Choroid plexus epithelial cell (primary cell): ENCODE measurements around the gene RPP14.

Experiments used
- DNase-seq: peaks from one replicate; pipeline ENCODE4 v3.0.0-alpha.2; 2010; ENCODE audit warnings: low read depth
- H3K4me3 ChIP-seq: 2 replicates; pipeline ENCODE4 v1.5.1; 2011; ENCODE audit warnings: low read depth, mild to moderate bottlenecking, control low read depth, low read length, moderate library complexity
- TF ChIP-seq, protein P1 (sequence below): conservative IDR thresholded peaks from 2 replicates; pipeline ENCODE4 v1.5.1; 2011; ENCODE audit warnings: low read depth, mild to moderate bottlenecking, control low read depth, inconsistent platforms, low read length, moderate library complexity

The RPP14 gene

DNA sequence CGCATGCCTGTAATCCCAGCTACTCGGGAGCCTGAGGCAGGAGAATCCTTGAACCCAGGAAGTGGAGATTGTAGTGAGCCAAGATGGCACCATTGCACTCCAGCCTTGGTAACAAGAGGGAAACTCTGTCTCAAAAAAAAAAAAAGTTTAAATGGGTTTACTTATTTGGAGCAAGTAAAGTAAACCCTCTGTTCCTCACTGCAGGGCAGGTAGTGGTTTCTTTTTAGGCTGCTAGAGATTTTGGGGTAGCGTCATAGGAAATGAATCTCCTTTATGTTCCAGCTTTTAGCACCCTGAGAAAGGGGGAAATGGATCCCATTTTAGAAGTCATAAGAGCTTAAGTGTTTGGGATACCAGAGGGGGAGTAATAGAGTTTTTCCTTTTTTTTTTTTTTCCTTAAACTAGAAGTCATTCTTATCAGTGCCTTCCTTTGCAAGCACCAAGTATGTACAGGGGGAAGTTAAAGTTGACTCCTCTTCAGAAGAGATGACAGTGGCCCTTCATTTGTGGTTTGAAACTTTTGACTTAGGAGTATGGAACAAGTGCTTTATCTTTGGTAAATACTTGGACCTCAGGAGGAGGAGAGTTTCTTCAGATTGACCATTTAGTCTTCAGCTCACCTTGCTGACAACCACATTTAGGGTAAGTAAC, 34.7 kb downstream of the RPP14 start:
- H3K4me3 ChIP-seq, result no peak overlapping the region
- TF ChIP-seq, protein P1, sequence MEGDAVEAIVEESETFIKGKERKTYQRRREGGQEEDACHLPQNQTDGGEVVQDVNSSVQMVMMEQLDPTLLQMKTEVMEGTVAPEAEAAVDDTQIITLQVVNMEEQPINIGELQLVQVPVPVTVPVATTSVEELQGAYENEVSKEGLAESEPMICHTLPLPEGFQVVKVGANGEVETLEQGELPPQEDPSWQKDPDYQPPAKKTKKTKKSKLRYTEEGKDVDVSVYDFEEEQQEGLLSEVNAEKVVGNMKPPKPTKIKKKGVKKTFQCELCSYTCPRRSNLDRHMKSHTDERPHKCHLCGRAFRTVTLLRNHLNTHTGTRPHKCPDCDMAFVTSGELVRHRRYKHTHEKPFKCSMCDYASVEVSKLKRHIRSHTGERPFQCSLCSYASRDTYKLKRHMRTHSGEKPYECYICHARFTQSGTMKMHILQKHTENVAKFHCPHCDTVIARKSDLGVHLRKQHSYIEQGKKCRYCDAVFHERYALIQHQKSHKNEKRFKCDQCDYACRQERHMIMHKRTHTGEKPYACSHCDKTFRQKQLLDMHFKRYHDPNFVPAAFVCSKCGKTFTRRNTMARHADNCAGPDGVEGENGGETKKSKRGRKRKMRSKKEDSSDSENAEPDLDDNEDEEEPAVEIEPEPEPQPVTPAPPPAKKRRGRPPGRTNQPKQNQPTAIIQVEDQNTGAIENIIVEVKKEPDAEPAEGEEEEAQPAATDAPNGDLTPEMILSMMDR, result no peak
- DNase-seq, result no peak

GRCh38 chr3:58341376-58341775, 35.3 kb downstream of the RPP14 start:
- H3K4me3 ChIP-seq, result no peak overlapping the region
- TF ChIP-seq, protein P1, result no peak
- DNase-seq, result no peak

DNA sequence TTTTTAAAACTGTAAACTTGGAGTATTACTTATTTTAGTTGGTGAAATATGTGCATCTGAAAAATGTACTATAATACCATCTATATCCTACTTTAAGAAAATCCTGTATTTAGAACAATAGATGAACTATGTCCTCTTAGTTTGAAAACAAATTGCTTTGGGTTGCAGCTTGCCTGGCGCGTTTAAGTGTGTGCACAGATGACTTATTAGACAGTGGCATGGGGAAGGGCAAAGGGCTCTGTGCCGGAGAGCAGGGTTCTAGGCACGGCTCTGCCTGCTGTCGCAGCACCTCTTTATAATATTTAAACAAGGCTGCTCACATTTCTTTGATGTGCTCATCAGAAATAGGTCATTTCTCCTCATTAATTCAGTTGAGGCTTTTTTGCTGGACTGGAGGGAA, 36.6 kb downstream of the RPP14 start:
- no peak overlapping the region for H3K4me3 ChIP-seq
- no peak for DNase-seq
- TF ChIP-seq, protein P1, result no peak

DNA sequence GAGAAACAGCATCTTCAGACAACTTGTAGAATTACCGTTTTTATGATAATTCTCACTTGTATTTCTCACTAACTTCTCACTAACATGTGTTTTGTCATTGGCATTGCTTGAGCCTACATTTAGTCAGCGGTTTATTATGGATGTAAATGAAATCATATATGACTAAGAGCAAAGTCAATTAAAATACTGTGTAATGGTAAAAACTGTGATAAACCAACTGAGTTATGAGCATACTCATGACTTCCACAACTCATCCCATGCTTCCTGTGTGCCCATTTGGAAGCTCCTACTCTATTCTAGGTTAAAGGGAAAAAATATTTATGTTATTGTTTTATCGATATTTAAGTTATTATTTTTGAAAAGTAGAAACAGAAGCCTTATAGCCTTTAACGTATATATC, 39.4 kb downstream of the RPP14 start:
- TF ChIP-seq, protein P1, result no peak
- H3K4me3 ChIP-seq, result no peak overlapping the region
- no peak for DNase-seq

GRCh38 chr3:58346368-58346767, 40.3 kb downstream of the RPP14 start:
- no peak for DNase-seq
- H3K4me3 ChIP-seq, result no peak overlapping the region
- TF ChIP-seq, protein P1, result no peak

DNA sequence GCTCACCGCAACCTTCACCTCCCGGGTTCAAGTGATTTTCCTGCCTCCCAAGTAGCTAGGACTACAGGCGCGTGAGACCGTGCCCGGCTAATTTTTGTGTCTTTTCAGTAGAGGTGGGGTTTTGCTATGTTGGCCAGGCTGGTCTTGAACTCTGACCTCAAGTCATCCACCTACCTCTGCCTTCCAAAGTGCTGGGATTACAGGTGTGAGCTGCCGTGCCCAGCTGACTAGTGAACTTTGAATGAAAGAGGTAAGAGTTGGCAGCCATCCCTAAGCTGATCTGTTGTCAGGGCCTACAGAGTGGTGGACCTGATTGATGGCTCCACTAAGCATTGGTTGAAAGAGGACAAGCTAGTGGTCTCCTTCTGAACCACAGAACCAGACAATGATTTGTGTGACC, 41.9 kb downstream of the RPP14 start:
- no peak for DNase-seq
- TF ChIP-seq, protein P1, result no peak
- no peak overlapping the region for H3K4me3 ChIP-seq
